Measurements from ENCODE around the gene LRG1. TPM values are rescaled to one million over a fixed set of nuclear protein-coding genes. Genes with fewer than 3 reads are reported as not detected.

The LRG1 gene
- polyA plus RNA-seq, 2 donors, result 12.7 to 20.1 TPM

DNA sequence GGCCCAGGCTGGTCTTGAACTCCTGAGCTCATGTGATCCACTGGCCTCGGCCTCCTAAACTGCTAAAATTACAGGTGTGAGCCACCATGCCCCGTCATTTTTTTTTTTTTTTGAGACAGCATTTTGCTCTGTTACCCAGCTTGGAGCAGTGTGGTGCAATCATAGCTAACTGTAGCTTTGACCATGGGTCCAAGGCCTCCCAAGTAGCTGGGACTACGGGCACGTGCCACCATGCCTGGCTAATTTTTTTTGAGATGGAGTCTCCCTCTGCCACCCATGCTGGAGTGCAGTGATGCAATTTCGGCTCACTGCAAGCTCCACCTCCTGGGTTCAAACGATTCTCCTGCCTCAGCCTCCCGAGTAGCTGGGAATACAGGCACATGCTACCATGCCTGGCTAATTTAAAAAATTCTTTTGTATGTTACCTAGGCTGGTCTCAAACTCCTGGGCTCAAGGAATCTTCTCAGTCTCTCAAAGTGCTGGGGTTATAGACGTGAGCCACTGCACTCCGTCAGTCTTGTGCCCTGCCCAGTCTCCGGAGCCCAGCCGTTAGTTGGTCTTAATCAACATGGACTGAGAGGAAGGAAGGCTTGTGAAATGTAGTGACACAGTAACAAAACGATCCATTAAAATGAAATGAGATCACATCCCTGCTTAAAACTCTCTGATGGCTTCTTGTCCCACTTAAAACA is 1.4 kb upstream of the LRG1 start:
- Histone ChIP-seq H3K4me3 (ENCODE audit: low read depth in 1 of 2, low read length in 2 of 2) (no peak overlapping the region), H3K36me3 (ENCODE audit: control insufficient read depth in 2 of 2, insufficient read depth in 2 of 2, low read length in 1 of 2) (no peaks in the 10 kb centered on the region), H3K27ac (ENCODE audit: low read depth in 2 of 2, low read length in 1 of 2) (no peak overlapping the region), H3K9me3 (ENCODE audit: control insufficient read depth in 2 of 2, insufficient read depth in 1 of 2, low read depth in 1 of 2, low read length in 1 of 2) (no peaks in the 10 kb centered on the region), H3K27me3 (ENCODE audit: control insufficient read depth in 1 of 2, insufficient read depth in 2 of 2, low read length in 2 of 2) (no peaks in the 10 kb centered on the region), H3K4me1 (ENCODE audit: control insufficient read depth in 2 of 2, insufficient read depth in 2 of 2, low read length in 1 of 2) (peaks cover 0 to 2% of the 10 kb centered on the region in 2 donors)
- WGBS, 2 donors, result 81% methylated on average over 12 of the region's 12 CpGs

GRCh38 chr19:4539169-4539692 is 605 bp downstream of the LRG1 start:
- Histone ChIP-seq H3K9me3 (ENCODE audit: control insufficient read depth in 2 of 2, insufficient read depth in 1 of 2, low read depth in 1 of 2, low read length in 1 of 2) (no peaks in the 10 kb centered on the region), H3K27me3 (ENCODE audit: control insufficient read depth in 1 of 2, insufficient read depth in 2 of 2, low read length in 2 of 2) (no peaks in the 10 kb centered on the region), H3K27ac (ENCODE audit: low read depth in 2 of 2, low read length in 1 of 2) (peak overlapping the region in 1 of 2 donors; percentile 66), H3K36me3 (ENCODE audit: control insufficient read depth in 2 of 2, insufficient read depth in 2 of 2, low read length in 1 of 2) (no peaks in the 10 kb centered on the region), H3K4me1 (ENCODE audit: control insufficient read depth in 2 of 2, insufficient read depth in 2 of 2, low read length in 1 of 2) (peaks cover 2 to 6% of the 10 kb centered on the region in 2 donors), H3K4me3 (ENCODE audit: low read depth in 1 of 2, low read length in 2 of 2) (peak overlapping the region; percentile 21 to 25)
- WGBS, 2 donors, result 76 to 87% methylated on average over 3 of the region's 3 CpGs

DNA sequence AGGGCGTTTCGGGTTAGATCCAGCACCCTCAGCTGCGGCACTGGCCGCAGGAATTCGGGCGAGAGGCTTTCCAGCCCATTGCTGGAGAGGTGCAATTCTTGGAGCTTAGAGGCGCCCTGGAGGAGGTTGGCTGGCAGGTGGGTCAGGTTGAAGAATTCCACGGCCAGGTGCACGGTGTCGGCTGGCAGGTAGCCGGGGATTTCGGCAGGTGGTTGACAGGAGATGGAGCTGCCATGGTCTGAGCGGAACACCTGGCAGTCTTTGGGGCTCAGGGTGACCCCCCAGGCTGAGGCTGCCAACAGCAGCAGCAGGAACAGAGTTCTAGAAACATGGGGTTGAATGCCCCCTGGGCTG is 1.3 kb downstream of the LRG1 start:
- Histone ChIP-seq H3K4me1 (ENCODE audit: control insufficient read depth in 2 of 2, insufficient read depth in 2 of 2, low read length in 1 of 2) (peaks cover 2 to 6% of the 10 kb centered on the region in 2 donors), H3K9me3 (ENCODE audit: control insufficient read depth in 2 of 2, insufficient read depth in 1 of 2, low read depth in 1 of 2, low read length in 1 of 2) (no peaks in the 10 kb centered on the region), H3K27me3 (ENCODE audit: control insufficient read depth in 1 of 2, insufficient read depth in 2 of 2, low read length in 2 of 2) (no peaks in the 10 kb centered on the region), H3K36me3 (ENCODE audit: control insufficient read depth in 2 of 2, insufficient read depth in 2 of 2, low read length in 1 of 2) (no peaks in the 10 kb centered on the region), H3K4me3 (ENCODE audit: low read depth in 1 of 2, low read length in 2 of 2) (peak overlapping the region; percentile 9 to 25), H3K27ac (ENCODE audit: low read depth in 2 of 2, low read length in 1 of 2) (no peak overlapping the region)
- WGBS, 2 donors, result 74 to 81% methylated on average over 13 of the region's 13 CpGs

DNA sequence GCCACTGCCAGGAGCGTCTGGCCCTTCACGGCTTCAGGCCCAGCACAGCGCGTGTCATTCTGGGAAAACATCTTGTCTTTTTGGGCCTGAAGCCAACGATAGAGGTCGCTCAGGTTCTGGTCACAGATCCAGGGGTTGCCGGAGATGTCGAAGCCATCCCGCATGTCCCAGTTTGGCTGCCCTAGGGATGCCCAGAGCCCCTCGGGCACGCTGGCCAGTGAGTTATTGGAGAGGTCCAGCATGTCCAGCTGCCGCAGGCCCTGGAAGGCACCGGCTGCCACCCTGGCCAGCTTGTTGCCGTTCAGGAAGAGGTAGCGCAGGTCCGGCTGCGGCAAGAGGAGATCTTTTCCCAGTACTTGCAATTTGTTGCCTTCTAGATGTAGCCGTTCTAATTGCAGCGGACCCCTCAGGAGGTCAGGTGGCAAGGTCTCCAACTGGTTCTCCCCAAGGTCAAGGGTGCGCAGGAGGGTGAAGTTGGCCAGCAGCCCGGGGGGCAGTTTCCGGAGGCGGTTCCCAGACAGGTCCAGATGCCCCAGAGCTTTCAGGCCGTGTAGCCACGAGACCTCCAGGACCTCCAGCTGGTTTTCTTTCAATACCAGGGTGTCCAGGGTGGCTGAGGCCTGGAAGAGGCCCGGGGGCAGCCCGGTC is 1.8 kb downstream of the LRG1 start:
- Histone ChIP-seq H3K4me1 (ENCODE audit: control insufficient read depth in 2 of 2, insufficient read depth in 2 of 2, low read length in 1 of 2) (peaks cover 2 to 6% of the 10 kb centered on the region in 2 donors), H3K4me3 (ENCODE audit: low read depth in 1 of 2, low read length in 2 of 2) (peak overlapping the region in 1 of 2 donors; percentile 9), H3K36me3 (ENCODE audit: control insufficient read depth in 2 of 2, insufficient read depth in 2 of 2, low read length in 1 of 2) (no peaks in the 10 kb centered on the region), H3K27me3 (ENCODE audit: control insufficient read depth in 1 of 2, insufficient read depth in 2 of 2, low read length in 2 of 2) (no peaks in the 10 kb centered on the region), H3K27ac (ENCODE audit: low read depth in 2 of 2, low read length in 1 of 2) (no peak overlapping the region), H3K9me3 (ENCODE audit: control insufficient read depth in 2 of 2, insufficient read depth in 1 of 2, low read depth in 1 of 2, low read length in 1 of 2) (no peaks in the 10 kb centered on the region)
- whole genome bisulfite sequencing, 2 donors, result 78 to 83% methylated on average over 27 of the region's 27 CpGs

GRCh38 chr19:4536798-4537197 is 3.0 kb downstream of the LRG1 start:
- WGBS, 2 donors, result 46 to 53% methylated on average over 5 of the region's 5 CpGs
- no peaks in the 10 kb centered on the region for H3K27me3 ChIP-seq (ENCODE audit: control insufficient read depth in 1 of 2, insufficient read depth in 2 of 2, low read length in 2 of 2)
- peaks cover 2 to 6% of the 10 kb centered on the region in 2 donors for H3K4me1 ChIP-seq (ENCODE audit: control insufficient read depth in 2 of 2, insufficient read depth in 2 of 2, low read length in 1 of 2)
- H3K27ac ChIP-seq (ENCODE audit: low read depth in 2 of 2, low read length in 1 of 2), result no peak overlapping the region
- H3K4me3 ChIP-seq (ENCODE audit: low read depth in 1 of 2, low read length in 2 of 2), result no peak overlapping the region
- H3K9me3 ChIP-seq (ENCODE audit: control insufficient read depth in 2 of 2, insufficient read depth in 1 of 2, low read depth in 1 of 2, low read length in 1 of 2), result no peaks in the 10 kb centered on the region
- no peaks in the 10 kb centered on the region for H3K36me3 ChIP-seq (ENCODE audit: control insufficient read depth in 2 of 2, insufficient read depth in 2 of 2, low read length in 1 of 2)

DNA sequence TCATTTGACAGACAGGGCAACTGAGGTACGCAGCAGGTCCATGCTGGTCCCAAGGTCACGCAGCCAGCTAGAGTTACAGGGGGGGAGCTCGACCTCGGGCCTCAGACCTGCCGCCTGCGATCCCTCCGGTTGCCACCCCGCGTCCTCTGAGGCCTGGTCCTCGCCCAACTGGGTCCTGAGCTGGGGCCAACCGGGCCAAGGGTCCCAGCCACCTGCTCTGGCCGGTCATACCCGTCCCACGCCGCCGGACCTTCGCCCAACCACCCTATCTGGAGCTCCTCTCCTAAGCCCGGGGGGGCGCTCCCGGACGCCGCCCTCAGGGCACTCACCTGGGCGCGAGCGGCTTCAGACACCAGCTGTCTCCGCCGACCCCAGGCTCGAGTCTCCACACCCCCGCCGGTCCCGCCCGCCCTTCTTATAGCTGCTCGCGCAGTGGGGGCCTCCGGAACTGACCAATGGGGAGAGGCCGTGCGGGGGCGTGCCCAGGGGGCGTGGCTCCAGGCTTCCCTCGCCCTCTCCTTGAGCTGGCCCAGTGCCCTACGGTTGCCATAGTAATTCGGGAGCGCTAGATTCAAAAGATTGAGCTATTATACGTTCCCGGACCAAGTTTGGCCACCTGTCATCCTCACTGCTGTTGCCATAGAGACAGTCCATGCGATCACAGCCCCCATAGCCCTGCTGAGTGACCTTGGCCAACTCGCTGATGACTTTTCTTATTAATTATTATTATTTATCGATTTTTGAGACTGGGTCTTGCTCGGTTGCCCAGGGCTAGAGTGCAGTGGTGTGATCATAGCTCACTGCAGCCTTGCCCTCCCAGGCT is 4.8 kb downstream of the LRG1 start, which contains the start of gene PLIN5:
PLIN5 (minus strand) TSS at position 389 of the 823 bp plus-strand sequence. CDS start 1,150 bp downstream, outside the sequence.
- no peaks in the 10 kb centered on the region for H3K9me3 ChIP-seq (ENCODE audit: control insufficient read depth in 2 of 2, insufficient read depth in 1 of 2, low read depth in 1 of 2, low read length in 1 of 2)
- peaks cover 2 to 6% of the 10 kb centered on the region in 2 donors for H3K4me1 ChIP-seq (ENCODE audit: control insufficient read depth in 2 of 2, insufficient read depth in 2 of 2, low read length in 1 of 2)
- WGBS, 2 donors, result 10 to 15% methylated on average over 49 of the region's 49 CpGs
- no peaks in the 10 kb centered on the region for H3K27me3 ChIP-seq (ENCODE audit: control insufficient read depth in 1 of 2, insufficient read depth in 2 of 2, low read length in 2 of 2)
- H3K4me3 ChIP-seq (ENCODE audit: low read depth in 1 of 2, low read length in 2 of 2), result peak within 1 kb of the TSS; percentile 0 to 29
- H3K36me3 ChIP-seq (ENCODE audit: control insufficient read depth in 2 of 2, insufficient read depth in 2 of 2, low read length in 1 of 2), result no peaks in the 10 kb centered on the region
- H3K27ac ChIP-seq (ENCODE audit: low read depth in 2 of 2, low read length in 1 of 2), result no peak within 1 kb of the TSS

- Histone ChIP-seq H3K27ac (ENCODE audit: low read depth in 2 of 2, low read length in 1 of 2) (no peak overlapping the region), H3K4me1 (ENCODE audit: control insufficient read depth in 2 of 2, insufficient read depth in 2 of 2, low read length in 1 of 2) (peaks cover 2 to 6% of the 10 kb centered on the region in 2 donors), H3K9me3 (ENCODE audit: control insufficient read depth in 2 of 2, insufficient read depth in 1 of 2, low read depth in 1 of 2, low read length in 1 of 2) (no peaks in the 10 kb centered on the region), H3K27me3 (ENCODE audit: control insufficient read depth in 1 of 2, insufficient read depth in 2 of 2, low read length in 2 of 2) (no peaks in the 10 kb centered on the region), H3K4me3 (ENCODE audit: low read depth in 1 of 2, low read length in 2 of 2) (no peak overlapping the region), H3K36me3 (ENCODE audit: control insufficient read depth in 2 of 2, insufficient read depth in 2 of 2, low read length in 1 of 2) (no peaks in the 10 kb centered on the region)
- WGBS, 2 donors, result 76% methylated on average over 9 of the region's 9 CpGs
Observed at GRCh38 chr19:4533835-4534424, 5.9 kb downstream of the LRG1 start.

- H3K4me3 ChIP-seq (ENCODE audit: low read depth in 1 of 2, low read length in 2 of 2), result no peak overlapping the region
- H3K36me3 ChIP-seq (ENCODE audit: control insufficient read depth in 2 of 2, insufficient read depth in 2 of 2, low read length in 1 of 2), result no peaks in the 10 kb centered on the region
- H3K9me3 ChIP-seq (ENCODE audit: control insufficient read depth in 2 of 2, insufficient read depth in 1 of 2, low read depth in 1 of 2, low read length in 1 of 2), result no peaks in the 10 kb centered on the region
- no peak overlapping the region for H3K27ac ChIP-seq (ENCODE audit: low read depth in 2 of 2, low read length in 1 of 2)
- peaks cover 2 to 6% of the 10 kb centered on the region in 2 donors for H3K4me1 ChIP-seq (ENCODE audit: control insufficient read depth in 2 of 2, insufficient read depth in 2 of 2, low read length in 1 of 2)
- no peaks in the 10 kb centered on the region for H3K27me3 ChIP-seq (ENCODE audit: control insufficient read depth in 1 of 2, insufficient read depth in 2 of 2, low read length in 2 of 2)
- 76 to 78% methylated on average over 9 of the region's 9 CpGs for WGBS, 2 donors
Observed at GRCh38 chr19:4533334-4533733, 6.5 kb downstream of the LRG1 start.

- Histone ChIP-seq H3K9me3 (ENCODE audit: control insufficient read depth in 2 of 2, insufficient read depth in 1 of 2, low read depth in 1 of 2, low read length in 1 of 2) (no peaks in the 10 kb centered on the region), H3K4me3 (ENCODE audit: low read depth in 1 of 2, low read length in 2 of 2) (no peak overlapping the region), H3K27ac (ENCODE audit: low read depth in 2 of 2, low read length in 1 of 2) (no peak overlapping the region), H3K27me3 (ENCODE audit: control insufficient read depth in 1 of 2, insufficient read depth in 2 of 2, low read length in 2 of 2) (no peaks in the 10 kb centered on the region), H3K36me3 (ENCODE audit: control insufficient read depth in 2 of 2, insufficient read depth in 2 of 2, low read length in 1 of 2) (no peaks in the 10 kb centered on the region), H3K4me1 (ENCODE audit: control insufficient read depth in 2 of 2, insufficient read depth in 2 of 2, low read length in 1 of 2) (peaks cover 2 to 6% of the 10 kb centered on the region in 2 donors)
- 42 to 45% methylated on average over 28 of the region's 28 CpGs for WGBS, 2 donors
Observed at GRCh38 chr19:4531562-4532165, 8.2 kb downstream of the LRG1 start.

All from esophagus (tissue), 2 donors.